ENCODE results near the gene HCRTR1. TPM values are rescaled to one million over a fixed set of nuclear protein-coding genes. Genes with fewer than 3 reads are reported as not detected.

HCRTR1 gene
- total RNA-seq, 4 donors from 2014 or later = 0.40 to 5.6 (median 1.3) TPM

DNA sequence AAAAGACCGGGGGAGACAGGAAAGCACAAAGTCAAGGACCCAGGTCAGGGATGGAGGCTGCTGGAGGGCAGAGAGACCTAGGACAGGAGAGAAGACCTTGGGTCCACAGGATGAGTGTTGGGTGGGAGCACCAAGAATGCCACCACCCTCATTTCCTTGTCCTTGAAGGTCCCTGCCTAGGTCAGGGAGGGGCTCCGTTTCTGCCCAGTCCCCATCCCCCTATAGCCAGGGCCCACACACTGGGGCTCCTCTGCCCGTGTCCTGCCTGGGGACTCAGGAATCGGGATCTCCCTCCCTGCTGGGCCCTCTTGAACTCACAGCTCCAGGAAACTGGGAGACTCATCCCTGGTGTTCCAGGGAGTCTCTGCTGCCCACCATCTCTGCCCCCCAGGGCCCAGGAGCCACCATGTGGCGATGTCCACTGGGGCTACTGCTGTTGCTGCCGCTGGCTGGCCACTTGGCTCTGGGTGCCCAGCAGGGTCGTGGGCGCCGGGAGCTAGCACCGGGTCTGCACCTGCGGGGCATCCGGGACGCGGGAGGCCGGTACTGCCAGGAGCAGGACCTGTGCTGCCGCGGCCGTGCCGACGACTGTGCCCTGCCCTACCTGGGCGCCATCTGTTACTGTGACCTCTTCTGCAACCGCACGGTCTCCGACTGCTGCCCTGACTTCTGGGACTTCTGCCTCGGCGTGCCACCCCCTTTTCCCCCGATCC is 40.6 kb upstream of the HCRTR1 start:
- no peaks in the 10 kb centered on the region for H3K27me3 ChIP-seq
- H3K36me3 ChIP-seq = no peaks in the 10 kb centered on the region
- intact Hi-C loops (cut with DNase I) = no loop called here
- 44 to 59% methylated on average over 10 to 15 of the region's 27 CpGs for whole genome bisulfite sequencing, 2 donors
- peak overlapping the region; percentile 14 to 57 (median 30) for H3K4me3 ChIP-seq (replicated peaks in 1 of 3)
- no peak for DNase-seq
- no peak for TF ChIP-seq POLR2A (IDR thresholded peaks at IDR 0.05)
- TF ChIP-seq, protein P1, sequence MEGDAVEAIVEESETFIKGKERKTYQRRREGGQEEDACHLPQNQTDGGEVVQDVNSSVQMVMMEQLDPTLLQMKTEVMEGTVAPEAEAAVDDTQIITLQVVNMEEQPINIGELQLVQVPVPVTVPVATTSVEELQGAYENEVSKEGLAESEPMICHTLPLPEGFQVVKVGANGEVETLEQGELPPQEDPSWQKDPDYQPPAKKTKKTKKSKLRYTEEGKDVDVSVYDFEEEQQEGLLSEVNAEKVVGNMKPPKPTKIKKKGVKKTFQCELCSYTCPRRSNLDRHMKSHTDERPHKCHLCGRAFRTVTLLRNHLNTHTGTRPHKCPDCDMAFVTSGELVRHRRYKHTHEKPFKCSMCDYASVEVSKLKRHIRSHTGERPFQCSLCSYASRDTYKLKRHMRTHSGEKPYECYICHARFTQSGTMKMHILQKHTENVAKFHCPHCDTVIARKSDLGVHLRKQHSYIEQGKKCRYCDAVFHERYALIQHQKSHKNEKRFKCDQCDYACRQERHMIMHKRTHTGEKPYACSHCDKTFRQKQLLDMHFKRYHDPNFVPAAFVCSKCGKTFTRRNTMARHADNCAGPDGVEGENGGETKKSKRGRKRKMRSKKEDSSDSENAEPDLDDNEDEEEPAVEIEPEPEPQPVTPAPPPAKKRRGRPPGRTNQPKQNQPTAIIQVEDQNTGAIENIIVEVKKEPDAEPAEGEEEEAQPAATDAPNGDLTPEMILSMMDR (IDR thresholded peaks at IDR 0.05) = no peak
- peak overlapping the region; percentile 91 to 96 (median 93) for H3K27ac ChIP-seq
- H3K4me1 ChIP-seq = peaks cover 69 to 80% of the 10 kb centered on the region in 2 donors
- no peaks in the 10 kb centered on the region for H3K9me3 ChIP-seq

DNA sequence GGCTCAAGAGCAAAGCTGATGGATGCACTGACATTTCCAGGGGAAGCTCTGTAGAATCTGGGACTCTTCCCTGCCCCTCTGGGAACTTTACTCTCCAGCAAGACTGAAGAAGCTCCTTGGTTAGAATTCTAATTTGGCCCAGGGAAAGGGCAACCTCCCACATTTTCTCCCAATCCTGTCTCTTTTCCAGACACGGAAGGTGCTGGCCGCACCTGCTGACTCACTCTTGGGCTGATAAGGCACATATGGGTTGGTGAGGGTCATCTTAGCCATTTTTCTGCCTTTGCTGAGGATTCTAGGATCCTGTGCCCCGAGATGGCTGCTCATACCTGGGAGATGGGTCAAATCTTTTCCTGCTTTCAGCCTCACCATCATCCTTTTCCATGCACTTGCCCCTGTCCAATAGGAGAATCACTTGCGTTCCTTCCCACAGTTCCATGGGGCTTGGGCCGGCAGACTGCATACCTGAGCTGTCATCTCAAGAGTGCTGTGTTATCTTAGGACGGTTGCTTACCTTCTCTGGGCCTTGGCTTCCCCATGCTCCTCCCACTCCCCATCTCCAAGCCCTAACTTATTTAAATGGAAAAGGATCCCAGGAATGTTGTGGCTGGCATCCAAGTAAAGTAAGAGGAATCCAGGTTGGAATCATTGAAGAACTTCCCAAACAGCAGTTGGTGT is 39.8 kb upstream of the HCRTR1 start:
- no peaks in the 10 kb centered on the region for H3K9me3 ChIP-seq
- H3K4me3 ChIP-seq (replicated peaks in 1 of 3) = peak overlapping the region in 2 of 3 donors; percentile 14 to 57
- DNase-seq = no peak
- intact Hi-C loops (cut with DNase I) = no loop called here
- 45 to 53% methylated on average over 6 of the region's 6 CpGs for WGBS, 2 donors
- H3K36me3 ChIP-seq = no peaks in the 10 kb centered on the region
- H3K4me1 ChIP-seq = peaks cover 76 to 84% of the 10 kb centered on the region in 2 donors
- no peaks in the 10 kb centered on the region for H3K27me3 ChIP-seq
- H3K27ac ChIP-seq = peak overlapping the region; percentile 91 to 96 (median 93)
- no peak for TF ChIP-seq POLR2A (IDR thresholded peaks at IDR 0.05)
- TF ChIP-seq, protein P1 (IDR thresholded peaks at IDR 0.05) = no peak

DNA sequence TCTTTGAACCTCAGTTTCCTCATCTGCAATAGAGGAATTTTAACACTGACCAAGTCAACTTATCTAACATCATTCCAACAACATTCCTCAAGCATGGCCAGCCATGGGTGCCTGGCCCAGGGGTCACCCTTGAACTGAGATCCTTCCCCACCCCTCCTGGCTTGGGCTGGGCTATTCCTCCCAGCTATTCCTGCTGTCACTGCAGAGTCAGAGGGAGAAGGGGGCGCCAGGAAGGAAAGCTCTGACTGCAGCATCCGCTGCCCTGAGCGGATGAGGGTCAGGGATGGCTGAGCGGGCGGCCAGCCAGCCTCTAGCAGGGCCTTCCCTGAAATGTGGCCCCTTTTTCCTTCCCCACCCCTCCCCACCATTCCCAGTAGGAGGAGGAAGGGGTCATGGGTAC is 38.1 kb upstream of the HCRTR1 start:
- Histone ChIP-seq H3K36me3 (peaks cover 7% of the 10 kb centered on the region in 2 donors), H3K4me3 (replicated peaks in 1 of 3) (peak overlapping the region in 2 of 3 donors; percentile 4 to 12), H3K9me3 (no peaks in the 10 kb centered on the region), H3K27ac (peak overlapping the region; percentile 80 to 91 (median 90)), H3K4me1 (peaks cover 76 to 84% of the 10 kb centered on the region in 2 donors), H3K27me3 (no peaks in the 10 kb centered on the region)
- 26 to 34% methylated on average over 4 to 5 of the region's 5 CpGs for WGBS, 2 donors
- TF ChIP-seq POLR2A (IDR thresholded peaks at IDR 0.05) = peak in 1 of 2 donors; percentile 11
- TF ChIP-seq, protein P1 (IDR thresholded peaks at IDR 0.05) = no peak
- peak; percentile 64 for DNase-seq
- intact Hi-C loops (cut with DNase I) = no loop called here

GRCh38 chr1:31580513-31580870 is 37.0 kb upstream of the HCRTR1 start:
- peak overlapping the region in 1 of 3 donors; percentile 16 for H3K4me3 ChIP-seq (replicated peaks in 1 of 3)
- H3K36me3 ChIP-seq = peaks cover 18% of the 10 kb centered on the region in 2 donors
- H3K27ac ChIP-seq = peak overlapping the region; percentile 80 to 91 (median 90)
- DNase-seq = no peak
- TF ChIP-seq POLR2A (IDR thresholded peaks at IDR 0.05) = no peak
- TF ChIP-seq, protein P1 (IDR thresholded peaks at IDR 0.05) = no peak
- H3K9me3 ChIP-seq = no peaks in the 10 kb centered on the region
- intact Hi-C loops (cut with DNase I) = no loop called here
- no peaks in the 10 kb centered on the region for H3K27me3 ChIP-seq
- peaks cover 70 to 84% of the 10 kb centered on the region in 2 donors for H3K4me1 ChIP-seq
- 64 to 66% methylated on average over 5 of the region's 5 CpGs for WGBS, 2 donors

Data from thyroid gland (tissue), 4 donors.